ENCODE results near the gene RTN4RL2. TPM values are rescaled to one million over a fixed set of nuclear protein-coding genes. Genes with fewer than 3 reads are reported as not detected.
A peak's percentile ranks its signal among the peaks of the same experiment; 100 is the strongest.

The RTN4RL2 gene
- total and polyA plus RNA-seq, 10 of the 15 experiments (the other 5 are each of a cell fraction or from before 2014, with no cell fraction given), result 0.14 to 1.1 (median 0.52) TPM; not detected in 4

DNA sequence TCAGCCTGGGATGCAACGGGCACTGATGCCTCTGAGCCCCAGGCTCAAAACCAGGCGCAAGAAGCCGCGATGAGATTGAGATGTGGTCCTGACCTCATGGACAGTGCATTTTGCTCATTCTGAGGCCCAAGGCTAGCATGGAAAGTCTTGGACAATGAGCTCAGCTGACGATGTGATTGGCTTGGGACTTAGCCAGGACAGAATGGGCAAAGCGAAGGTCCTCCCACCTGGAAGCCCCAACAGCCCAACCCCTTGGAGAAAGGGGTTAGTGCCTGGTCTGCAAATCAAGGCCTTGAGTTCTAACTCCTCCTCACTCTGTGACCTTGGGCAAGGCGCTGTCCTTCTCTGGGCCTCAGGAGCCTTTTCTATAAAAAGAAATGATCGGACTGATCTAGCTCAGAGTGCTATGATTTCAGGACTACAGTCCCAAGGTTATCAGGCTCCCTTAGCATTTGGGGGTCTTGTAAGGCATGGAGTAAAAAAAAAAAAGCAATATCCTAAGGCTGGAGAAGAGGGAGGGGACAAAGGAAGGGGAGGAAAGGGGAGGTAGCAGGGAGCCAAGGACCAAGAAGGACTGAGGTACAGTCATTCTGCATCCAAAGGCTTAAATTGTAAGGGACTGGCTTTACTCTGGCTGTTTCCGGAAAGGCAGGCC, 36.1 kb upstream of the RTN4RL2 start:
- in situ Hi-C loops (cut with MboI), result no loop called here
- POLR2A ChIA-PET, result interaction anchor here (0.6 to 3.3 kb wide), 5 partner anchors 8 to 969 kb away, joined by 3 to 22 read pairs (median 7); partner anchors contain the start of gene TNKS1BP1
- no peaks in the 10 kb centered on the region for H3K27me3 ChIP-seq (replicated peaks in 1 of 2; ENCODE audit: control insufficient read depth in 2 of 2, insufficient read depth in 2 of 2, low read length in 1 of 2)
- RAD21 ChIA-PET (ENCODE audit: unreplicated experiment), result interaction anchor here (1.6 to 3.3 kb wide), 3 partner anchors 17 to 79 kb away, joined by 6 to 21 read pairs (median 14); no protein-coding TSS in a partner anchor
- intact Hi-C loops (cut with micrococcal nuclease; ENCODE audit: unreplicated experiment), result no loop called here
- H3K9ac ChIP-seq (ENCODE audit: control insufficient read depth, insufficient read depth, low read length), result peak overlapping the region; percentile 94
- peak overlapping the region; percentile 97 for H3K27ac ChIP-seq (ENCODE audit: control insufficient read depth, insufficient read depth)
- peak overlapping the region; percentile 88 for H3K4me3 ChIP-seq
- peaks cover 39% of the 10 kb centered on the region for H3K4me1 ChIP-seq (ENCODE audit: control insufficient read depth, insufficient read depth, low read length)
- FAIRE-seq, result no peak
- peaks cover 71% of the 10 kb centered on the region for H3K79me2 ChIP-seq (ENCODE audit: control insufficient read depth, insufficient read depth, low read length)
- peaks cover 12 to 30% of the 10 kb centered on the region in 2 experiments for H3K36me3 ChIP-seq (ENCODE audit: control insufficient read depth in 2 of 2, insufficient read depth in 2 of 2, low read length in 1 of 2)
- H3K9me3 ChIP-seq (replicated peaks; ENCODE audit: control insufficient read depth, insufficient read depth, low read length), result no peaks in the 10 kb centered on the region
- peaks cover 3% of the 10 kb centered on the region; the same call in 1 of the 2 replicates for H4K20me1 ChIP-seq (ENCODE audit: control insufficient read depth, insufficient read depth)
- peak overlapping the region; percentile 8; the same call in 1 of the 2 replicates for H2AFZ ChIP-seq (ENCODE audit: control insufficient read depth, low read depth, low read length)
- no peak for ATAC-seq
- no peak for DNase-seq (ENCODE audit: low read depth, low spot score)
- peak overlapping the region; percentile 99 for H3K4me2 ChIP-seq (ENCODE audit: control insufficient read depth, insufficient read depth)
- 59% methylated on average over 9 of the region's 9 CpGs for WGBS (ENCODE audit: insufficient coverage, insufficient replicate concordance, low lambda C conversion rate, missing lambda C conversion rate)
- CTCF ChIA-PET, result interaction anchor here (1.4 to 2.6 kb wide), 3 partner anchors 33 to 59 kb away, joined by 3 to 15 read pairs (median 7); no protein-coding TSS in a partner anchor
- SMC1A ChIA-PET (ENCODE audit: uncharacterized antibody, unreplicated experiment), result interaction anchor here (0.6 kb wide), 1 partner anchor 61 kb away, joined by 3 read pairs; no protein-coding TSS in a partner anchor
- BruUV-seq (replicated peaks), result no TSS peak
- TF ChIP-seq, protein P1, sequence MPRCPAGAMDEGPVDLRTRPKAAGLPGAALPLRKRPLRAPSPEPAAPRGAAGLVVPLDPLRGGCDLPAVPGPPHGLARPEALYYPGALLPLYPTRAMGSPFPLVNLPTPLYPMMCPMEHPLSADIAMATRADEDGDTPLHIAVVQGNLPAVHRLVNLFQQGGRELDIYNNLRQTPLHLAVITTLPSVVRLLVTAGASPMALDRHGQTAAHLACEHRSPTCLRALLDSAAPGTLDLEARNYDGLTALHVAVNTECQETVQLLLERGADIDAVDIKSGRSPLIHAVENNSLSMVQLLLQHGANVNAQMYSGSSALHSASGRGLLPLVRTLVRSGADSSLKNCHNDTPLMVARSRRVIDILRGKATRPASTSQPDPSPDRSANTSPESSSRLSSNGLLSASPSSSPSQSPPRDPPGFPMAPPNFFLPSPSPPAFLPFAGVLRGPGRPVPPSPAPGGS (IDR thresholded peaks at IDR 0.05; ENCODE audit: borderline replicate concordance, insufficient read depth, low read depth, low read length, poor library complexity, severe bottlenecking), result no peak
- TF ChIP-seq ATF7 (IDR thresholded peaks at IDR 0.05; ENCODE audit: low read depth), result no peak
- 0 out of 2 replicates have a peak, but pooled peaks have one; percentile 11 for TF ChIP-seq WRNIP1 (IDR thresholded peaks at IDR 0.05; ENCODE audit: borderline replicate concordance, low read depth, low read length)
- TF ChIP-seq MEF2A (IDR thresholded peaks at IDR 0.05; ENCODE audit: insufficient read depth, low read depth, low read length), result no peak
- peak; percentile 56 for TF ChIP-seq SMAD1 (IDR thresholded peaks at IDR 0.05; ENCODE audit: low read depth, partially characterized antibody)
- TF ChIP-seq SMARCA5 (IDR thresholded peaks at IDR 0.05), result 0 out of 2 replicates have a peak, but pooled peaks have one; percentile 62
- no peak for TF ChIP-seq RB1 (IDR thresholded peaks at IDR 0.05; ENCODE audit: borderline replicate concordance)
- no peak for TF ChIP-seq RCOR1 (conservative IDR thresholded peaks at IDR 0.05; ENCODE audit: low read depth, low read length)
- TF ChIP-seq LARP7 (IDR thresholded peaks at IDR 0.05), result no peak
- no peak for TF ChIP-seq CBX3 (IDR thresholded peaks at IDR 0.05; ENCODE audit: borderline replicate concordance, low read depth)
- no peak for TF ChIP-seq FOS (IDR thresholded peaks at IDR 0.05; ENCODE audit: borderline replicate concordance, extremely low read depth, insufficient read length)
- no peak for TF ChIP-seq BHLHE40 (IDR thresholded peaks at IDR 0.05; ENCODE audit: borderline replicate concordance in 1 of 2, low read depth in 2 of 2, low read length in 1 of 2)
- TF ChIP-seq GATAD2B (conservative IDR thresholded peaks at IDR 0.05; ENCODE audit: low read depth), result no peak
- TF ChIP-seq EGR1 (IDR thresholded peaks at IDR 0.05; ENCODE audit: borderline replicate concordance in 1 of 2, low read depth in 2 of 2, low read length in 2 of 2), result no peak
- TF ChIP-seq IKZF2 (IDR thresholded peaks at IDR 0.05), result no peak
- TF ChIP-seq, protein P2, sequence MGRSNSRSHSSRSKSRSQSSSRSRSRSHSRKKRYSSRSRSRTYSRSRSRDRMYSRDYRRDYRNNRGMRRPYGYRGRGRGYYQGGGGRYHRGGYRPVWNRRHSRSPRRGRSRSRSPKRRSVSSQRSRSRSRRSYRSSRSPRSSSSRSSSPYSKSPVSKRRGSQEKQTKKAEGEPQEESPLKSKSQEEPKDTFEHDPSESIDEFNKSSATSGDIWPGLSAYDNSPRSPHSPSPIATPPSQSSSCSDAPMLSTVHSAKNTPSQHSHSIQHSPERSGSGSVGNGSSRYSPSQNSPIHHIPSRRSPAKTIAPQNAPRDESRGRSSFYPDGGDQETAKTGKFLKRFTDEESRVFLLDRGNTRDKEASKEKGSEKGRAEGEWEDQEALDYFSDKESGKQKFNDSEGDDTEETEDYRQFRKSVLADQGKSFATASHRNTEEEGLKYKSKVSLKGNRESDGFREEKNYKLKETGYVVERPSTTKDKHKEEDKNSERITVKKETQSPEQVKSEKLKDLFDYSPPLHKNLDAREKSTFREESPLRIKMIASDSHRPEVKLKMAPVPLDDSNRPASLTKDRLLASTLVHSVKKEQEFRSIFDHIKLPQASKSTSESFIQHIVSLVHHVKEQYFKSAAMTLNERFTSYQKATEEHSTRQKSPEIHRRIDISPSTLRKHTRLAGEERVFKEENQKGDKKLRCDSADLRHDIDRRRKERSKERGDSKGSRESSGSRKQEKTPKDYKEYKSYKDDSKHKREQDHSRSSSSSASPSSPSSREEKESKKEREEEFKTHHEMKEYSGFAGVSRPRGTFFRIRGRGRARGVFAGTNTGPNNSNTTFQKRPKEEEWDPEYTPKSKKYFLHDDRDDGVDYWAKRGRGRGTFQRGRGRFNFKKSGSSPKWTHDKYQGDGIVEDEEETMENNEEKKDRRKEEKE (IDR thresholded peaks at IDR 0.05), result no peak
- TF ChIP-seq PAX5 (IDR thresholded peaks at IDR 0.05; ENCODE audit: borderline replicate concordance, low read depth, low read length), result no peak
- TF ChIP-seq, protein P3, sequence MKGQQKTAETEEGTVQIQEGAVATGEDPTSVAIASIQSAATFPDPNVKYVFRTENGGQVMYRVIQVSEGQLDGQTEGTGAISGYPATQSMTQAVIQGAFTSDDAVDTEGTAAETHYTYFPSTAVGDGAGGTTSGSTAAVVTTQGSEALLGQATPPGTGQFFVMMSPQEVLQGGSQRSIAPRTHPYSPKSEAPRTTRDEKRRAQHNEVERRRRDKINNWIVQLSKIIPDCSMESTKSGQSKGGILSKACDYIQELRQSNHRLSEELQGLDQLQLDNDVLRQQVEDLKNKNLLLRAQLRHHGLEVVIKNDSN (IDR thresholded peaks at IDR 0.05; ENCODE audit: borderline replicate concordance, extremely low read length, insufficient read depth, low read depth, low read length), result no peak

Measured in GM12878 (cell line).